Stimulated activated CD8-positive, alpha-beta memory T cell treated with anti-CD3 and anti-CD28 coated beads, Interleukin-12 subunit alpha, Interleukin-12 subunit beta, amount 100 ng/mL, for 4 hours (primary cell): ENCODE results near the gene FLACC1.
"Not testable (repeated sequence)": the region's sequence is repeated elsewhere in the genome, so short reads cannot be mapped to it uniquely, and the experiment has no call there.

Experiments used
- DNase-seq: peaks from one replicate; pipeline ENCODE4 v3.0.0-alpha.2; 2020; ENCODE audit warnings: low read depth

Gene FLACC1

GRCh38 chr2:201349601-201350000 lies 7.5 kb downstream of the FLACC1 start:
- DNase-seq = no peak

GRCh38 chr2:201348758-201349157 lies 8.4 kb downstream of the FLACC1 start:
- no peak for DNase-seq

DNA sequence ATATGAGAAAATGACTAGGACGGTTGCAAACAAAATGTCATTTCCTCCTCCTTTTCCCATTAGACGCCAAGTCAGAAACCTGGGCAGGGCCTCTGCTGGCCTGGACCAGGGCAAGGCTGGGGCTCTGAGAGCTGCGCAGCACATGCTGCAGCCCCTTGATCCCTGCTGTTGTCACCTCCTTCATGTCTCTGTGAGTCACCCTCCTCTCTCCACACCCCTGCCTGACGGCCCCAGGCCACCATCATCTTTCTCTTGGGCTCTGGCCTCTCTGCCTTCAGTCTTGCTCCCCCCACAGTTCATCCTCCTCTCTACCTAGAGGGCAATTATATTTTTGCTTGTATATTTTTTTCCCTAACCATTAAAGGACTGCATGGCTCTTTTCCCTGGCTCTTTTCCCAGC lies 10.0 kb downstream of the FLACC1 start:
- DNase-seq = no peak

DNA sequence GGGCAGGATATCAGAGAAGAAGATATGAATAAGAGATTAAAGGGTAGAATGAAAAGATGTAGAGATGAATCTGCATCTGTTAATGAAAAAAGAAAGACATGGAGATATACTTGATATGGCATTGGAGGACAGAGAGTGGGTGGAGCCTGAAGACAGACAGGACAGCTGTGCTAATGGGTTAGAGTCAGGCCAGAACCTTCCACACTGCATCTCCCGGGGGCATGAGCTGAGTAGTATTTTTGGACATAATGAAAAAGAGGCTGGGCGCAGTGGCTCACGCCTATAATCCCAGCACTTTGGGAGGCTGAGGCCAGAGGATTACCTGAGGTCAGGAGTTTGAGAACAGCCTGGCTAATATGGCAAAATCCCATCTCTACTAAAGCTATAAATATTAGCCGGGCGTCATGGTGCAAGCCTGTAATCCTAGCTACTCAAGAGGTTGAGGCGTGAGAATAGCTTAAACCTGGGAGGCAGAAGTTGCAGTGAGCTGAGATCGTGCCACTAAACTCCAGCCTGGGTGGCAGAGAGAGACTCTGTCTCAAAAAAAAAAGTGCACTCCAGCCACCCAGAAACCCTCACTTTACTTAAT lies 11.4 kb downstream of the FLACC1 start:
- no peak for DNase-seq

DNA sequence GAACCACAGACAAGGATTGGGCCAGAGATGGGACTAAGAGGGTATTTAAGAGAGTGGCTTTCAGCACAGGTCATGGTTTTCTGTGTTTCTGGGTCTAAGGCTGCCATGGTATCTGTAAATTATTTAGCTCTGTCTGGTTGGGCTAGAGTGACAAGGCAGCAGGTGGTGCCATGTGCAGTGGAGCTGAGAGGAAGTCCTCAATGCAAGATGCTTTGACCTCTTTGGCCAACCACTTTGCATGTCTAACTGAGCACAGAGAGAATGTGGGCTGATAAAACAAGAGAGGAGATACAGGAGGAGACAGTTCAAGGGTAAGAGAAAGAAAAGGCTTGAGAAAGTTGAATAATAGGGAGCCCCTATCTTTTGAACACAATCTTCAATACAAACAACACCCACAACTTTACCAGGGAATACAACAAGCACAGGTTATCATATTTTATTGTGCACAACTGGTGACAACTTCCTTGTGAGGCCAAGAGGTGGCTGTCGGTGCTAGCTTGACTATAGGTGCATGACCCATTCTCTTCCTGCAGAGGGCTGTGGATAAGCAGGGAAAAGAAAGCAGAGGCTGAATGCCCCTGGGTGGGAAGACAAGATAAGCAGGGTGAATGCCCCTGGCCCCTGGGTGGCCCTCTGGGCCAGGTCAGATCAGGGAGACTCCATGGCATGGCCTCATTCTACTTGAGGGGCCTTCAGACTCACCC lies 12.3 kb downstream of the FLACC1 start:
- DNase-seq = no peak

- no peak for DNase-seq
Observed at GRCh38 chr2:201343559-201343958, 13.6 kb downstream of the FLACC1 start.

DNA sequence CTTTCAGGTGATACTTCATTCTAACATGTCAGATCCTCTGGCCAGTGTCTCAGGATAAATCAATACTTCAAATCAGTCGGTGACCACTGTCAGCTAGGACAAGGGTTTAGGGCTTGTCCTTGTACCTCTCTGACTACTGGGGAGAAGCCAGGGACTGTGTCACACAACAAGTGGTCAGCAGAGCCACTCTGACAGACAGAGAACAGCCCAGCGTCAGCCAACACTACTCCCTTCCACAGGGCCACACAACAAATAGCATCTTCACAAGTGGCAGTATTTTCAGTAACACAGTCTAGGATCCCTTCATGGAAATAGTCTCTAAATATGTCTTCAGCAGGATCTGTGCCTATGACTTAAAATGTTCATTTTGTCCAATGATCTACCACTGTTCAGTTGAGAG lies 14.2 kb downstream of the FLACC1 start:
- DNase-seq = no peak

- no peak for DNase-seq
Observed at GRCh38 chr2:201329409-201329808, 27.7 kb downstream of the FLACC1 start.

DNA sequence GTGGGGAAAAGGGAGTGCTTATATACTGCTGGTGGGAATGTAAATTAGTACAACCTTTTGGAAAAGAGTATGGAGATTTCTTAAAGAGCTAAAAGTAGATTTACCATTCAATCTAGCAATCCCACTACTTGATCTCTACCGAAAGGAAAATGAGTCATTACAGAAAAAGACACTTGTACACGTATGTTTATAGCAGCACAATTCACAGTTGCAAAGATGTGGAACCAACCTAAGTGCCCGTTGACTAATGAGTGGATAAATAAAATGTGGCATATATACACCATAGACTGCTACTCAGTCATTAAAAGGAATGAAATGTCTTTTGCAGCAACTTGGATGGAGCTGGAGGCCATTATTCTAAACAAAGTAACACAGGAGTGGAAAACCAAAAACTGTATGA lies 29.5 kb downstream of the FLACC1 start:
- DNase-seq = no peak

DNA sequence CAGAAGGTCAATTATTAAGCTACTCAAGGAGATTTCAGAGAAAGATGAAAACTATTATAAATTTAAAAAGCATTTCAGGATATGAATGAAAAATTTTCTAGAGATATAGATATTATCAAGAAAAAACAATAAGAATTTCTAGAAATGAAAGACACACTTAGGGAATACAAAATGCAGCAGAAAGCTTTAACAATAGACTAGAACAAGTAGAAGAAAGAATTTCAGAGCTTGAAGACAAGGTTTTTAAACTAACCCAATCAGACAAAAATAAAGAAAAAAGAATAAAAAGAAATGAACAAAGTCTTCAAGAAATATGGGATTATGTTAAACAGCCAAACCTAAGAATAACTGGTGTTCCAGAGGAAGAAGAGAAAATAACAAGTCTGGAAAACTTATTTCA lies 34.4 kb downstream of the FLACC1 start:
- no peak for DNase-seq

- no peak for DNase-seq
Observed at GRCh38 chr2:201320701-201321100, 36.4 kb downstream of the FLACC1 start.

- no peak for DNase-seq
Observed at GRCh38 chr2:201320257-201320656, 36.9 kb downstream of the FLACC1 start.

- no peak for DNase-seq
Observed at GRCh38 chr2:201319511-201319910, 37.6 kb downstream of the FLACC1 start.

DNA sequence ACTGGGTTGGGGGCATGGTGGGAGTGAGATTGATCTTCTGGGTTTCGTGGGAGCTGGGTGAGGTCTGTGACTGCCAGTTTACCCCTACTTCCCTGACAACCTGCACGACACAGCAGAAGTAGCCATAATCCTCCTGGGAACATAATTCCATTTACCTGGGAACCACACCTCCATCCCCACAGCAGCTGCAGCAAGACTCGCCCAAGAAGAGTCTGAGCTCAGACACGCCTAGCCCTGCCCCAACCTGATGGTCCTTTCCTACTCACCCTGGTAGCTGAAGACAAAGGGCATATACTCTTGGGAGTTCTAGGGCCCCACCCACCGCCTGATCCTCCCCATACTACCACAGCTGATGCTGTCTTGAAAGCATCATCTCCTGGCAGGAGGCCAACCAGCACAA lies 43.8 kb downstream of the FLACC1 start:
- no peak for DNase-seq

- no peak for DNase-seq
Observed at GRCh38 chr2:201308914-201309313, 48.2 kb downstream of the FLACC1 start.

GRCh38 chr2:201307876-201308275 lies 49.3 kb downstream of the FLACC1 start:
- no peak for DNase-seq

DNA sequence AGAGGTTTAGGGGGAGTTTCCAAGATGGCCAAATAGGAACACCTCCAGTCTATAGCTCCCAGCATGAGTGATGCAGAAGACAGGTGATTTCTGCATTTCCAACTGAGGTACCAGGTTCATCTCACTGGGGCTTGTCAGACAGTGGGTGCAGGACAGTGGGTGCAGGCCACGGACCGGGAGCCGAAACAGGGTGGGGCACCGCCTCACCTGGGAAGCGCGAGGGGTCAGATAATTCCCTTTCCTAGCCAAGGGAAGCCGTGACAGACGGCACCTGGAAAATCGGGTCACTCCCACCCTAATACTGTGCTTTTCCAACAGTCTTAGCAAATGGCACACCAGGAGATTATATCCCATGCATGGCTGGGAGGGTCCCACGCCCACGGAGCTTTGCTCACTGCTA lies 57.2 kb downstream of the FLACC1 start:
- DNase-seq = not testable (repeated sequence)

DNA sequence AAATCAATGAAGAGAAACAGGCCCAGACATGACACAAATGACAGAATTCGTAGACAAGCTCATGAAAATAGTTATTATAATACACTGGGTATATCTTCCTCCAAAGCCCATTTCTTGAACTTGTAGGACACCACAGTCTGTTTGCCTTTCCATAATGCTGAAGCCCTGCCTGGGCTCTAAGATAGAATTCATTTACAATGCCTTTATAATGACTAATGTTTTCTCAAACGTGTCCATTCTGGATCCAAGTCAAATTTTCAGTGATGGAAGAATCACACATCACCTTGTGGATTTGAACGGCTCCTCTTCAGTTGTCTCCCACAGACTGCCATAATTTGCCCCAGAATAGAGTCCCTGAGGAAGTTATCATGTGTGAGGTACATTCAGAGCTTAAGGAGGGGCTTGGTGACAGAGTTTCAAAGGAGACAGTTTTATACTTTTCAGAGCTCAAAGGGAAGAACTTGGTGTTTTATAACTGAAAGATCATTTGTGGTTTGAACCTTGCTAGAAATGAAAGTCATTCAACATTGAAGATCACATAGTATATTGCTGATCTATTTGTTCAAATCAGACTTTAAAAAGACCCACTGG lies 58.6 kb downstream of the FLACC1 start:
- DNase-seq = no peak

- DNase-seq = not testable (repeated sequence)
Observed at GRCh38 chr2:201290457-201291148, 66.5 kb downstream of the FLACC1 start.

GRCh38 chr2:201285499-201285898 lies 71.6 kb downstream of the FLACC1 start:
- DNase-seq = no peak

GRCh38 chr2:201280191-201281040 lies 76.7 kb downstream of the FLACC1 start:
- no peak for DNase-seq

DNA sequence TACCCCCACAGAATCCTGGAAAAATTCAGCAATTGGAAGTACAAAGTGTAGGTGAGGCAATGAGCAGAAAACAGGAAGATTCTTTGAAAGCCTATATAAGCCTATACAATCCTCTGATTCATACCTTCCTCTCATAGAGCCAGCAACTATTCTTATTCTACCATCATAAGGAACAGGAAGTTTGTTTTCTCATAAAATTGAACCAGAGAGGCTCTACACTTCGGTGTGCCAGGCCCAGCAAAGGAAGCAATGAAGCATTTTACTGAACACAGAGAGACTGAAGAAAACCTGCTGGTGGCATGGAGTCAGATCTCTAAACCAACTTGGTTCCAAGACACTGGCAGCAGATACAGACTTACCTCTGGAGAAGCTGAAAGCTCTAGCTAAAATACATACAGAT lies 78.1 kb downstream of the FLACC1 start:
- no peak for DNase-seq
